Measurements from ENCODE around the gene KPNA2.
"Not testable (repeated sequence)": the region's sequence is repeated elsewhere in the genome, so short reads cannot be mapped to it uniquely, and the experiment has no call there.

Gene KPNA2

GRCh38 chr17:68061512-68062313 is 26.2 kb downstream of the KPNA2 start:
- no peak for DNase-seq

- DNase-seq = not testable (repeated sequence)
Measured at GRCh38 chr17:68065366-68065765, 29.8 kb downstream of the KPNA2 start.

DNA sequence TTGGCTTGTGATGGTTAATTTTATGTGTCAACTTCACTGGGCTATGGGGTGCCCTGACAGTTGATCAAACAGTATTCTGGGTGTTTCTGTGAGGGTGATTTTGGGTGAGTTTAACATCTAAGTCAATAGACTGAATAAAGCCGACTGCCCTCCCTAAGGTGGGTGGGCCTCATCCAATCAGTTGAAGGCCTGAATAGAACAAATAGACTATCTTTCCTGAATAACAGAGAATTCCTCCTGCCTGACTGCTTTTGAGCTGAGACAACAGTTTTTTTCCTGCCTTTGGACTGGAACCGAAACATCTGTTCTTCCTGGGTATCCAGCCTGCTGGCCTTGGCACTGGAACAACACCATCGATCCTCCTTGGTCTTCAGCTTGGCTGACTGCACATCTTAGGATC is 33.0 kb downstream of the KPNA2 start:
- not testable (repeated sequence) for DNase-seq

DNA sequence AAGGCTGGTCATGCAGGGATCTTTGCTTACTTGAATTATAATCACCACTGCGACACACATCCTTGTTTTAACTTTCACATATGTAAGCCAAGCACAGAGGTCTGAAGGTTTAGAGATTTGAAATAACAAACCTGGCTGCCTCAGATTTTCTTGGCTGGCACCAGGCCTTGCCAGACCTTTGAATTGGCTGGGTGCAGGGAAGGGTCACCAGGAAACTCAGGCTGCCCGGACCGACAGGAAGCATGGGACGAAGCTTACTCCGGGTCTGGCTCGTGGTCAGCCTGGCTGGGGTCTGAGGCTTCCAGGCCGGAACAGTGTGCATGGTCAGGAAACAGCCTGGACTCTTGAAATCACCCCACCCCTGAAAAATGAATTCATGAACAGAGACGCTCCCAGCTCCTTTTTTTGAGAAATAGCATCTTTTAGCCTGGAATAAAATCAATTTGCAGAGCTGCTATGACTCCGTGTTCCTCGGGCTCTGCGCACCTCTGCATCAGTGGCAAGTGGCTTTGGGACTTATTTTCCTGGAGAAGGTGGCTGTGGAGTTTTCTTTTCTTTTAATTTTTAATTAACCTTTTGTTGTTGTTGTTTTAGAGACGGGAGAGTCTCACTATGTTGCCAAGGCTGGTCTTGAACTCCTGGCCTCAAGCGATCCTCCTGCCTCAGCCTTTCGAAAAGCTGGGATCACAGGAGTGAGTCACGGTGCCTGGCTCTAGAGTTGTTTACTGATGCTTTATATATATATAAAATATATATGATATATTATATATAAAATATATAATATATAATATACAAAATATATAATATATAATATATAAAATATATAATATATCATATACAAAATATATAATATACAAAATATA is 35.3 kb downstream of the KPNA2 start:
- DNase-seq = not testable (repeated sequence)

GRCh38 chr17:68074279-68074678 is 38.7 kb downstream of the KPNA2 start:
- no peak for DNase-seq

GRCh38 chr17:68075953-68076607 is 40.5 kb downstream of the KPNA2 start:
- DNase-seq = not testable (repeated sequence)

DNA sequence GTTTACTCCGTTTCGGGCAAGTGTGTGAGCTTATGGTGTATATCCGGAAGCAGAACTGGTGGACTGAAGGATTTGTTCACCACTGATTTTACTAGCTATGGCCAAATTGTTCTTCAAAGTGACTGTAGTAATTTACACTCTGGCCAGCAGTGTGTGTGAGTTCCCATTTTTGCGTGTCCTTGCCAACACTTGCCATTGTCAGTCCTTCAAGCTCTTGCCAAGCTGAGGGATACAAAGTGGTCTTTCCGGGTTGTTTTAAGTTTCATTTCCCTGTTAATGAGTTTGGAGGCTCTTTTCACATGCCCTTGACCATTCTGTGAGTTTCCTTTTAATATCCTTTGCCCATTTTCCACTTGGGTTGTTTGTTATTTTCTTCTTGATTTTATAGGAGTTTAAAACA is 42.0 kb downstream of the KPNA2 start:
- DNase-seq = not testable (repeated sequence)

GRCh38 chr17:68080411-68081150 is 45.0 kb downstream of the KPNA2 start:
- no peak for DNase-seq

DNA sequence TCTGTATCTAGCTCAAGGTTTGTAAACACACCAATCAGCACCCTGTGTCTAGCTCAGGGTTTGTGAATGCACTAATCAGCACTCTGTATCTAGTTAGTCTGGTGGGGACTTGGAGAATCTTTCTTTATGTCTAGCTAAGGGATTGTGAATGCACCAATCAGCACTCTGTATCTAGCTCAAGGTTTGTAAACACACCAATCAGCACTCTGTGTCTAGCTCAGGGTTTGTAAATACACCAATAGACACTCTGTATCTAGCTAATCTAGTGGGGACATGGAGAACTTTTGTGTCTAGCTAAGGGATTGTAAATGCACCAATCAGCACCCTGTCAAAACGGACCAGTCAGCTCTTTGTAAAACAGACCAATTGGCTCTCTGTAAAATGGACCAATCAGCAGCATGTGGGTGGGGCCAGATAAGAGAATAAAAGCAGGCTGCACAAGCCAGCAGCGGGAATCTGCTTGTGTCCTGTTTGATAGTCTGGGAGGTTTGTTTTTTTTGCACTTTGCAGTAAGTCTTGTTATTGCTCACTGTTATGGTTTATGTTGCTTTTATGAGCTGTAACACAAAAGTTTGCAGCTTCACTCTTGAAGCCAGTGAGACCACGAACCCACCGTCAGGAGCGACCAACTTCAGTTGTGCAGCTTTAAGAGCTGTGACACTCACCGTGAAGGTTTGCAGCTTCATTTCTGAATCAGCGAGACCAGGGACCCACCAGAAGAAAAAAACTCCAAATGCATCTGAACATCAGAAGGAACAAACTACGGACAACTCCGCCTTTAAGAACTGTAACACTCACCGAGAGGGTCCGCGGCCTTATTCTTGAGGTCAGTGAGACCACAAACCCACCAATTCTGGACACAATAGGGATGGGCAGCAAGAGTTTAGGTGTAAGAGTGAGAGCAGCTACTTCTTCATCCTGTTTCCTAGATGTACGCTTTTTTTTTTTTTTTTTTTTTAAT is 46.0 kb downstream of the KPNA2 start:
- DNase-seq = not testable (repeated sequence)

DNA sequence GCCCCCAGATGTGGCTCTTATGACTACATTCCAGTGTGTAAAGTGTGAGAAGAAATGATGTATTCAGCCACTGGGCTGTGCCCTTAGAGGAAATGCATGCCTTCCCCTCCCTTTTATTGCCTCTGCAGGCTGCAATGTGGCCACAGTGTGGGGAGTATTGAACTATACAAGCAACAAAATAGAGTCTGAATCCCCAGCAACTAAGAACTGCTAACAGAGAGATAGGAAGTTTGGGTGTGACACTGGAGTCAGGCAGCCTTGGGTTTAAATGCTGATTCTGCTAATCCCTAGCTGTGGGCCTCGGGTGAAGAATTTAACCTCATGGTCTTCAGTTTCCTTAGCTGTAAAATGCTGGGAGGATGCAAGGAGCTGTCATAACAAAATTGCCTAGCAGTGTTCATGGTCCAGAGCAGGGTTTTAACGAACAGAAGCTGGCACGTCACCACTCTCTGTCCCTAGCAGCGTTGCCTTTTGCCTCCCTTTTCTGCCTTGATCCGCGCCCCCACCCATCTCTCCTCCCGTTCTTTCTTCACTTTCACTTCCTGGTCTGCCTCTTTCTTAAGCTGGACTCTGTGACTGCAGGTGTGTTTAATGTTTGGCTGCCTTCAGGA is 50.3 kb downstream of the KPNA2 start:
- no peak for DNase-seq

GRCh38 chr17:68086666-68087065 is 51.1 kb downstream of the KPNA2 start:
- DNase-seq = not testable (repeated sequence)

DNA sequence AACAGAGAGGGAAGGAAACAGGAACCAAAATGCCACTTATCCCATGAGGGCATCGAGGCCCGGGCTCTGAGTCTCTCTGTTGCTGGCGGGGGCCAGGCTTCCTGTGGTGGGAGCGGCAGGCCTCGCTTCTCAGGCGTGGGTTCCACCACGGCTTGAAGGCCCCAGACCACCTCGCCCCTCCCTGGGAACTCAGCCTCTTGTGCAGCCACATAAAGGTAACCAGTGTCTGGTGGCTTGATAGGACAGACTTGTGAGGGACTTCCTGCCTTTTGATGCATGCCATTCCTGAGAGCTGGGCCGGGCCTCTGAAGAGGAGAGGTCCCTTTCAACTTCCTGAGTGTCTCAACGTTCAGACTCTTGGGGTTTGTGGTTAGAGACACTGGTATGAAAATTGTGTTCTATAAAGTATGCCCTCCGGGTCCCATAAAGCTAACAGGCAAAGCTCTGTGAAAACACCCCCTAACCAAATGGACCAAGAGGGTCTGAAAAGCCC is 51.6 kb downstream of the KPNA2 start:
- DNase-seq = not testable (repeated sequence)

DNA sequence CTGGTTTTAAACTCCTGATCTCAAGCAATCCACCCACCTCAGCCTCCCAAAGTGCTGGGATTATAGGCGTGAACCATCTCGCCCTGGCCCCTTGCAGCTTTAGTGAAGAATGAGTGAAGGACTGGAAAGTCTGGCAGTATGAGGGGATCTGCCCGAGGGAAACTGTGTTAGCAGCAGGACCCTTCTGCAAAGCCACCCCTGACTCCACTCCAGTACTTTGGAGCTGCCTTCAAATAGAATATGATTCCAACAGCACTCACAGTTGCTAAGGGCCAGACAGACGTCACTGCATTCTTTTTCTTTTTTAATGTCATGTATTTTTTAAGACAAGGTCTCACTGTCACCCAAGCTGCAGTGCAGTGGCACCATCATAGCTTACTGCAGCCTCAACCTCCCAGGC is 52.3 kb downstream of the KPNA2 start:
- DNase-seq = no peak

DNA sequence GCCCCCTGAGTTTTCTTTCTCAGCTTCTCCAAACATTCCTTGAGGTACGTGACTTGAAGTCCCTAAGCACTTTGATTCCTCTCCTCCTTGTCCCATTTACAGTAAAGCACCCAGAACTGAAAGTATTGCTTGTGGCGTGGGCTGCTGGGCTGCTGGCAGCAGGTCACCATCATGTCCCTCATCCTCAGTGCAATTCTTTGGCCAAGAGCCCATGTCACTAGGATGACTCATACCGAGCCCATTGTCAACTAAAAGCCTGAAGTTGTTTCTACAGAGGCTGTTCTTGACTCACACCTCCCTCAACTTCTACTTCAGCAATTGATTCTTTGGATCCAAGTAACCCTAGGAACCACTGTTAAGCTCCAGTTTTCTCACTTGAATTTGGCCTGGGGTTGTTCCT is 54.3 kb downstream of the KPNA2 start:
- no peak for DNase-seq

DNA sequence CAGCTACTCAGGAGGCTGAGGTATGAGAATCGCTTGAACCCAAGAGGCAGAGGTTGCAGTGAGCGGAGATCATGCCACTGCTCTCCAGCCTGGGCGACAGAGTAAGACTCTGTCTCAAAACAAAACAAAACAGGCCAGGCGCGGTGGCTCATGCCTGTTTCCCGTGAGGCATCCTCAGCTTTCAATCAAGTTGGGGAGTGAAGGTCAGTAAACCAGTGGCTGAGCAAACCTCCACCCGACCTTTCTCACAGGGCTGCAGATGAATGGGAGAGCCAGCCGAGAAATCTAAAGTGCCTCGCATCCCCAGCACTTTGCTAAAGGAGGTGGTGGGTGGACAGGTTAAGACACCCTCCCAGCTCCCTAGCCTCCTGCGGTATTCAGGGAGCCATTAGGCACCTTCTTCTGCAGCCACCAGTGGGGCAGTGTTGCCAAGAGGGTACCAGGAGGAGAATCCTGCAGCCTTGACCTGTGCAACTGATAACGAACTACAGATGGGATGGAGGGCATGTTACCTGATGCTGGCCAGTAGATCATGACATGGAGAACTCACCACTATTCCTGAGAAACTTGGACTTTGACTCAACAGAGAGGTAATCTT is 59.0 kb downstream of the KPNA2 start:
- no peak for DNase-seq

DNA sequence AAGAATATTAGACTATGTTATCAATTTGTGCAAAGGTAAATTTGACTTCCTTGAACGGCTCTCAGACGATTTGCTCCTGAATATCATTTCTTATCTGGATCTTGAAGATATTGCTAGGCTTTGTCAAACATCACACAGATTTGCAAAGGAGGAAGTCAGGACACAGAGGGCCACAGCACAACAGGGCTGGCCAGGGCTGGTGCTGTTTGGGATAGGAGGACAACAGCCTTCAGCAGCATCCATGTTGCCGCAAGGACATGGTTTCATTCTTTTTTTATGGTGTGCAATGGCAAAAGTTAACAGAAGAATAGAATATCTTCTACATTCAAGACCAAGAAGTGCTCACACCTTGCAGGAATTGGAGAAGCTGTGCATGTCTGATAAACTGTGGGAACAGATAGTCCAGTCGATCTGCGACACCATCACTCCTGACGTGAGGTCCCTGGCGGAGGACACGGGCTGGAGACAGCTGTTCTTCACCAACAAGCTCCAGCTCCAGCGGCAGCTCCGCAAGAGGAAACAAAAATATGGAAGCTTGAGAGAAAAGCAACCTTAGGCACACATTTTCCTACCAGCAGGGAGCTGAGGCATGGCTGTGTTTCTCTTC is 59.8 kb downstream of the KPNA2 start:
- DNase-seq = no peak

GRCh38 chr17:68096111-68096510 is 60.6 kb downstream of the KPNA2 start:
- DNase-seq = no peak
